OCI-LY1 (cell line): ENCODE data around the gene ZC3H18.

Source experiments
- EZH2 ChIP-seq: fragments of 200-600 bp; sonication (generic), shearing (Covaris generic); IDR thresholded peaks from 2 replicates; pipeline ENCODE4 v1.8.0; 2017; ENCODE audit warnings: borderline replicate concordance, mixed run types, mild to moderate bottlenecking, antibody characterized with exemption, low read length, moderate library complexity, mixed read lengths
- TF ChIP-seq, protein P1 (sequence below): fragments of 200-600 bp; sonication (generic), shearing (Covaris generic); IDR thresholded peaks from 2 replicates; pipeline ENCODE4 v1.5.1; 2017; ENCODE audit warnings: mild to moderate bottlenecking, antibody characterized with exemption, low read length, moderate library complexity, mixed read lengths

DNA sequence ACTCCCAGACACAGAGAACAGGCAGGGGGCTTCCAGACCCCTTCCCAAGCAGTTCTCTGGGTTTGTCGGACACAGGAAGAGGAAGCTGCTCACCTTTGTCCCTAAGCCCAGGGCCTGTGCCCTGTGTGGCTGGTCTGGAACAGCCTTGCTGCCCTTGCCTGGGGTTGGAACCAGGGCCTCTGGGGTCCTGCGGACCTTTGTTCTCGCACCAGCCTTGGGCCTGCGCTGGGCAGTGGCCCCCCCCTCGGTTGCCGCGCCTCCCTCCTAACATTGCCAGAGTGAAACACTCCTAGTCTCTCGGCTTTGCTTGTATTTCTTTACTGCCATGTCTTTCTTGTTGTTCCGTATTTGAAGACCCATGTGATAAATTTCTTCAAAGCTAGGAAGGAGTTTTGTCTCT, 59.6 kb downstream of the ZC3H18 start:
- TF ChIP-seq EZH2: no peak
- TF ChIP-seq, protein P1, sequence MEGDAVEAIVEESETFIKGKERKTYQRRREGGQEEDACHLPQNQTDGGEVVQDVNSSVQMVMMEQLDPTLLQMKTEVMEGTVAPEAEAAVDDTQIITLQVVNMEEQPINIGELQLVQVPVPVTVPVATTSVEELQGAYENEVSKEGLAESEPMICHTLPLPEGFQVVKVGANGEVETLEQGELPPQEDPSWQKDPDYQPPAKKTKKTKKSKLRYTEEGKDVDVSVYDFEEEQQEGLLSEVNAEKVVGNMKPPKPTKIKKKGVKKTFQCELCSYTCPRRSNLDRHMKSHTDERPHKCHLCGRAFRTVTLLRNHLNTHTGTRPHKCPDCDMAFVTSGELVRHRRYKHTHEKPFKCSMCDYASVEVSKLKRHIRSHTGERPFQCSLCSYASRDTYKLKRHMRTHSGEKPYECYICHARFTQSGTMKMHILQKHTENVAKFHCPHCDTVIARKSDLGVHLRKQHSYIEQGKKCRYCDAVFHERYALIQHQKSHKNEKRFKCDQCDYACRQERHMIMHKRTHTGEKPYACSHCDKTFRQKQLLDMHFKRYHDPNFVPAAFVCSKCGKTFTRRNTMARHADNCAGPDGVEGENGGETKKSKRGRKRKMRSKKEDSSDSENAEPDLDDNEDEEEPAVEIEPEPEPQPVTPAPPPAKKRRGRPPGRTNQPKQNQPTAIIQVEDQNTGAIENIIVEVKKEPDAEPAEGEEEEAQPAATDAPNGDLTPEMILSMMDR: no peak
